NCI-H2196 treated with DMSO at 0.1 percent for 48 hours (cell line): ENCODE results near the gene LHX6.
A peak's percentile ranks its signal among the peaks of the same experiment; 100 is the strongest.

Experiments
- DNase-seq: peaks from one replicate; lab custom pipeline; 2025; ENCODE audit not compliant: unreplicated experiment; lab: John Stamatoyannopoulos, UW

LHX6 gene

DNA sequence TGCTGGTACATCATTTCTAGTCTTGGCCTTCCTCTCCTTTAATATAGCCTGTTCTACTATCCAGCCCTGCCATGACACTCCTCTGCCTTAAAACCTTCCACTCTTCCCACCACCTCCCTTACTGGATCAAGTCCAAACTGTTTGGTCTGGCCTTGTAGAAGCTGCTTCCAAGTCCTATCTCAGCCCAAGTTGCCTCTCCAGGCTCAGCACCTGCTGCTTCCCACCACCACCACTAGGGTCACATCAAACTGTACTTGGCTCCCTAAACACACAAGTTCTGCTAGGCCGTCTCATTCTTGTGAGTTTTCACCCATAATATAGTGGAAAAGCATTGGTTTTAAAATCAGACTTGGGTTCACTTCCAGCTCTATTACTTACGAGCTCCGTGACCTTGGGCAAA, 70.6 kb downstream of the LHX6 start:
- DNase-seq: peak; percentile 25

GRCh38 chr9:122155796-122156195, 73.0 kb downstream of the LHX6 start:
- no peak for DNase-seq
